Muscle of leg (tissue), 11 donors: ENCODE results near the gene CHST5. TPM values are rescaled to one million over a fixed set of nuclear protein-coding genes. Genes with fewer than 3 reads are reported as not detected.

Source experiments
- DNase-seq: peaks from one replicate; pipeline ENCODE4 v3.0.0; 2013
- H3K27ac ChIP-seq: one replicate; pipeline ENCODE4 v1.5.1; 2013; ENCODE audit warnings: mild to moderate bottlenecking, low read length, control low read depth
- H3K27me3 ChIP-seq: one replicate; pipeline ENCODE4 v1.6.1; 2013; ENCODE audit warnings: low read length; ENCODE audit not compliant: control insufficient read depth, insufficient read depth
- H3K36me3 ChIP-seq: one replicate; pipeline ENCODE4 v1.6.1; 2013; ENCODE audit warnings: low read length; ENCODE audit not compliant: control insufficient read depth, insufficient read depth
- H3K4me1 ChIP-seq: one replicate; pipeline ENCODE4 v1.6.1; 2013; ENCODE audit warnings: low read length; ENCODE audit not compliant: control insufficient read depth, insufficient read depth
- H3K4me3 ChIP-seq: one replicate; pipeline ENCODE4 v1.5.1; 2013; ENCODE audit warnings: low read length, control low read depth
- H3K9me3 ChIP-seq: replicated peaks from 2 replicates; pipeline ENCODE4 v1.6.1; 2013; ENCODE audit warnings: low read depth, low read length; ENCODE audit not compliant: control insufficient read depth
- WGBS: methylation state at CpG from one replicate; pipeline ENCODE4 v1.1.5; 2013; ENCODE audit warnings: missing lambda C conversion rate; ENCODE audit not compliant: insufficient coverage; 5-methylcytosine and 5-hydroxymethylcytosine counted together
- polyA plus RNA-seq, 8 donors: library from polyadenylated mRNA; unstranded; fragments of 120-200 nt; gene quantifications; one replicate each; pipeline versions ENCODE4 v1.2.1 to v1.2.3, GENCODE V29; 2013; ENCODE audit warnings: inconsistent platforms in 1 of 8, low replicate concordance in 1 of 8; ENCODE audit not compliant: insufficient read length in 8 of 8, insufficient read depth in 1 of 8
- total RNA-seq: library from RNA; stranded (reverse); fragments of 120-200 nt; gene quantifications from one replicate; pipeline ENCODE4 v1.2.4, GENCODE V29; 2013

The CHST5 gene
- total and polyA plus RNA-seq, 9 donors: 0.04 to 1.1 (median 0.24) TPM; not detected in 1

GRCh38 chr16:75479421-75479990 lies 56.4 kb downstream of the CHST5 start:
- no peaks in the 10 kb centered on the region for H3K36me3 ChIP-seq
- DNase-seq: no peak
- no peaks in the 10 kb centered on the region for H3K4me1 ChIP-seq
- no peak overlapping the region for H3K4me3 ChIP-seq
- H3K27me3 ChIP-seq: no peaks in the 10 kb centered on the region
- WGBS: 95% methylated on average over 46 of the region's 47 CpGs
- no peak overlapping the region for H3K27ac ChIP-seq
- no peaks in the 10 kb centered on the region for H3K9me3 ChIP-seq

Other genes with a start within 250 kb of the CHST5 start
- gene CFDP1, start 102.6 kb downstream of the CHST5 start, total RNA-seq: 83.7 TPM
- 100 to 1,000 TPM in 3 of 8 donors, 10 to 100 TPM in 5; 82.5 to 132 (median 93.2) TPM for gene CFDP1, start 102.6 kb downstream of the CHST5 start, polyA plus RNA-seq
- 19.1 TPM for gene TMEM170A, start 71.4 kb downstream of the CHST5 start, total RNA-seq
- gene TMEM170A, start 71.4 kb downstream of the CHST5 start, polyA plus RNA-seq: 10 to 100 TPM; 12.3 to 24.8 (median 16.4) TPM
- 5.4 TPM for gene CHST6, start 40.7 kb downstream of the CHST5 start, total RNA-seq
- gene CHST6, start 40.7 kb downstream of the CHST5 start, polyA plus RNA-seq: 1 to 10 TPM; 1.6 to 6.9 (median 2.7) TPM
- 6.3 TPM for gene TMEM231, start 20.1 kb upstream of the CHST5 start, total RNA-seq
- gene TMEM231, start 20.1 kb upstream of the CHST5 start, polyA plus RNA-seq: 1 to 10 TPM; 6.2 to 9.1 (median 8.1) TPM
- 122 TPM for gene GABARAPL2, start 30.3 kb upstream of the CHST5 start, total RNA-seq
- gene GABARAPL2, start 30.3 kb upstream of the CHST5 start, polyA plus RNA-seq: 100 to 1,000 TPM; 126 to 146 (median 134) TPM
- gene ADAT1, start 87.2 kb upstream of the CHST5 start, total RNA-seq: 23.8 TPM
- gene ADAT1, start 87.2 kb upstream of the CHST5 start, polyA plus RNA-seq: 10 to 100 TPM; 19.7 to 38.6 (median 29.2) TPM
- 118 TPM for gene KARS1, start 111.6 kb upstream of the CHST5 start, total RNA-seq
- gene KARS1, start 111.6 kb upstream of the CHST5 start, polyA plus RNA-seq: 100 to 1,000 TPM; 112 to 127 (median 115) TPM
- gene TERF2IP, start 111.7 kb upstream of the CHST5 start, total RNA-seq: 53.1 TPM
- 10 to 100 TPM; 58.1 to 75.8 (median 65.0) TPM for gene TERF2IP, start 111.7 kb upstream of the CHST5 start, polyA plus RNA-seq
- gene CPHXL2, start 140.9 kb upstream of the CHST5 start, total RNA-seq: not detected
- under 1 TPM in 2 of 8 donors, not detected in 6; 0.10 to 0.15 TPM for gene CPHXL2, start 140.9 kb upstream of the CHST5 start, polyA plus RNA-seq
- not detected for gene DUXB, start 165.4 kb upstream of the CHST5 start, total RNA-seq
- not detected for gene DUXB, start 165.4 kb upstream of the CHST5 start, polyA plus RNA-seq
- not detected for gene CPHXL, start 190.4 kb upstream of the CHST5 start, total RNA-seq
- gene CPHXL, start 190.4 kb upstream of the CHST5 start, polyA plus RNA-seq: not detected